GM21737 (cell line): ENCODE results near the gene TRIML1.
"Not testable (repeated sequence)": the region's sequence is repeated elsewhere in the genome, so short reads cannot be mapped to it uniquely, and the experiment has no call there.

ENCODE experiments used
- ATAC-seq: cut with Tn5 transposase; IDR thresholded peaks from one replicate; pipeline ENCODE4 v1.9.1; 2021; ENCODE audit warnings: mild to moderate bottlenecking, moderate library complexity; ENCODE audit not compliant: unreplicated experiment

TRIML1 gene

GRCh38 chr4:188147776-188148175 is 8.5 kb downstream of the TRIML1 start:
- no peak for ATAC-seq

- no peak for ATAC-seq
Measured at GRCh38 chr4:188154668-188155405, 15.6 kb downstream of the TRIML1 start.

- no peak for ATAC-seq
Measured at GRCh38 chr4:188158336-188158735, 19.1 kb downstream of the TRIML1 start.

GRCh38 chr4:188159513-188160226 is 20.4 kb downstream of the TRIML1 start:
- not testable (repeated sequence) for ATAC-seq

GRCh38 chr4:188160406-188160805 is 21.2 kb downstream of the TRIML1 start:
- ATAC-seq = no peak

GRCh38 chr4:188161167-188161566 is 21.9 kb downstream of the TRIML1 start:
- ATAC-seq = no peak

- no peak for ATAC-seq
Measured at GRCh38 chr4:188162698-188163097, 23.5 kb downstream of the TRIML1 start.

- ATAC-seq = no peak
Measured at GRCh38 chr4:188168726-188169373, 29.6 kb downstream of the TRIML1 start.

- no peak for ATAC-seq
Measured at GRCh38 chr4:188171551-188171950, 32.3 kb downstream of the TRIML1 start.

GRCh38 chr4:188175288-188175687 is 36.0 kb downstream of the TRIML1 start:
- ATAC-seq = no peak

- no peak for ATAC-seq
Measured at GRCh38 chr4:188177997-188178675, 38.9 kb downstream of the TRIML1 start.

- no peak for ATAC-seq
Measured at GRCh38 chr4:188178806-188179205, 39.6 kb downstream of the TRIML1 start.

GRCh38 chr4:188187106-188187505 is 47.9 kb downstream of the TRIML1 start:
- no peak for ATAC-seq

- ATAC-seq = no peak
Measured at GRCh38 chr4:188190461-188190860, 51.2 kb downstream of the TRIML1 start.

GRCh38 chr4:188194421-188194820 is 55.2 kb downstream of the TRIML1 start:
- no peak for ATAC-seq

- no peak for ATAC-seq
Measured at GRCh38 chr4:188195389-188195985, 56.2 kb downstream of the TRIML1 start.

- no peak for ATAC-seq
Measured at GRCh38 chr4:188196134-188196735, 57.0 kb downstream of the TRIML1 start.
